HL-60 (cell line): ENCODE results near the gene PIP5K1C.
"Not testable (repeated sequence)": the region's sequence is repeated elsewhere in the genome, so short reads cannot be mapped to it uniquely, and the experiment has no call there.

ENCODE experiments used
- DNase-seq, 2 experiments: peaks; one replicate each; pipeline ENCODE4 v3.0.0-alpha.2; 2010 to 2020; ENCODE audit warnings: low read depth in 1 of 2, low spot score in 1 of 2
- H3K27ac ChIP-seq: fragments of 250-450 bp; sonication (Bioruptor Pico); replicated peaks from 2 replicates; pipeline ENCODE4 v1.5.1; 2020; ENCODE audit warnings: mild to moderate bottlenecking, moderate library complexity
- H3K27me3 ChIP-seq: fragments of 250-450 bp; sonication (Bioruptor Pico); 2 replicates; pipeline ENCODE4 v1.5.1; 2021; ENCODE audit warnings: mild to moderate bottlenecking, moderate library complexity; ENCODE audit not compliant: insufficient read depth, poor library complexity, severe bottlenecking
- H3K4me3 ChIP-seq: replicated peaks from 2 replicates; pipeline ENCODE4 v1.5.1; 2011; ENCODE audit warnings: mild to moderate bottlenecking, control low read depth, low read length; ENCODE audit not compliant: insufficient read depth
- GABPA ChIP-seq: IDR thresholded peaks from 2 replicates; pipeline ENCODE4 v1.6.1; 2012; ENCODE audit warnings: low read depth
- POLR2AphosphoS5 ChIP-seq: IDR thresholded peaks from 2 replicates; pipeline ENCODE4 v1.6.1; 2012; ENCODE audit warnings: low read depth
- SPI1 ChIP-seq: IDR thresholded peaks from 2 replicates; pipeline ENCODE4 v1.6.1; 2012; ENCODE audit warnings: low read depth, mild to moderate bottlenecking, borderline replicate concordance
- TF ChIP-seq, protein P1 (sequence below): IDR thresholded peaks from one replicate; pipeline ENCODE4 v1.5.1; 2011; ENCODE audit warnings: low read length, control low read depth, inconsistent platforms; ENCODE audit not compliant: insufficient read depth
- TF ChIP-seq, protein P2 (sequence below): IDR thresholded peaks from 2 replicates; pipeline ENCODE4 v1.6.1; 2012; ENCODE audit warnings: low read depth; ENCODE audit not compliant: insufficient replicate concordance

PIP5K1C gene

DNA sequence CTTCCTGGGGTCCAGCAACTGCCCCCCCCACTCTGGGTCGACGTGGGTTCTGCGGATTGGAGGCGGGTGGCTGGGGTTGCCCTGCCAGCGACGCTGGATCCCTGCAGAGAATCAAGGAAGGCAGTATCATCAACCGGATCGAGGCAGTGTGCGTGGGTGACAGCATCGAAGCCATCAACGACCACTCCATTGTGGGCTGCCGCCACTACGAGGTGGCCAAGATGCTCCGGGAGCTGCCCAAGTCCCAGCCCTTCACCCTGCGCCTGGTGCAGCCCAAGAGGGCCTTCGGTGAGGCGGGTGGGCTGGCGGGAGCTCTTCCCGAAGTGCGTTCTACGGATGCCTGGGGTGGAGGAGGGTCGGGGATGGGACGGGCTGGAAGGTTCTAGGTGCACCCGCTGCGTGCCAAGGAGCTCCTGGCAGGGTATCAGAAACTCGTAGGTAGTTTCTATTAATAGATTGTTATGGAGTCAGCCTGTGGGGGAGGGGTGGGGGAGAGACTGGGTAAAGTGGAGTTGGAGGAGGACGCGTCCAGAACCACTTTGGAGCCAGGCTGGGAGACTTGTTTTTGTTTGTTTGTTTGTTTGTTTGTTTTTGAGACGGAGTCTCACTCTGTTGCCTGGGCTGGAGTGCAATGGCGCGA is 113.4 kb downstream of the PIP5K1C start:
- H3K27ac ChIP-seq: no peak overlapping the region
- no peak for DNase-seq
- H3K4me3 ChIP-seq: no peak overlapping the region
- peaks cover 10% of the 10 kb centered on the region for H3K27me3 ChIP-seq
- TF ChIP-seq, protein P1, sequence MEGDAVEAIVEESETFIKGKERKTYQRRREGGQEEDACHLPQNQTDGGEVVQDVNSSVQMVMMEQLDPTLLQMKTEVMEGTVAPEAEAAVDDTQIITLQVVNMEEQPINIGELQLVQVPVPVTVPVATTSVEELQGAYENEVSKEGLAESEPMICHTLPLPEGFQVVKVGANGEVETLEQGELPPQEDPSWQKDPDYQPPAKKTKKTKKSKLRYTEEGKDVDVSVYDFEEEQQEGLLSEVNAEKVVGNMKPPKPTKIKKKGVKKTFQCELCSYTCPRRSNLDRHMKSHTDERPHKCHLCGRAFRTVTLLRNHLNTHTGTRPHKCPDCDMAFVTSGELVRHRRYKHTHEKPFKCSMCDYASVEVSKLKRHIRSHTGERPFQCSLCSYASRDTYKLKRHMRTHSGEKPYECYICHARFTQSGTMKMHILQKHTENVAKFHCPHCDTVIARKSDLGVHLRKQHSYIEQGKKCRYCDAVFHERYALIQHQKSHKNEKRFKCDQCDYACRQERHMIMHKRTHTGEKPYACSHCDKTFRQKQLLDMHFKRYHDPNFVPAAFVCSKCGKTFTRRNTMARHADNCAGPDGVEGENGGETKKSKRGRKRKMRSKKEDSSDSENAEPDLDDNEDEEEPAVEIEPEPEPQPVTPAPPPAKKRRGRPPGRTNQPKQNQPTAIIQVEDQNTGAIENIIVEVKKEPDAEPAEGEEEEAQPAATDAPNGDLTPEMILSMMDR: no peak
- TF ChIP-seq GABPA (no peak), POLR2AphosphoS5 (no peak)
- TF ChIP-seq, protein P2, sequence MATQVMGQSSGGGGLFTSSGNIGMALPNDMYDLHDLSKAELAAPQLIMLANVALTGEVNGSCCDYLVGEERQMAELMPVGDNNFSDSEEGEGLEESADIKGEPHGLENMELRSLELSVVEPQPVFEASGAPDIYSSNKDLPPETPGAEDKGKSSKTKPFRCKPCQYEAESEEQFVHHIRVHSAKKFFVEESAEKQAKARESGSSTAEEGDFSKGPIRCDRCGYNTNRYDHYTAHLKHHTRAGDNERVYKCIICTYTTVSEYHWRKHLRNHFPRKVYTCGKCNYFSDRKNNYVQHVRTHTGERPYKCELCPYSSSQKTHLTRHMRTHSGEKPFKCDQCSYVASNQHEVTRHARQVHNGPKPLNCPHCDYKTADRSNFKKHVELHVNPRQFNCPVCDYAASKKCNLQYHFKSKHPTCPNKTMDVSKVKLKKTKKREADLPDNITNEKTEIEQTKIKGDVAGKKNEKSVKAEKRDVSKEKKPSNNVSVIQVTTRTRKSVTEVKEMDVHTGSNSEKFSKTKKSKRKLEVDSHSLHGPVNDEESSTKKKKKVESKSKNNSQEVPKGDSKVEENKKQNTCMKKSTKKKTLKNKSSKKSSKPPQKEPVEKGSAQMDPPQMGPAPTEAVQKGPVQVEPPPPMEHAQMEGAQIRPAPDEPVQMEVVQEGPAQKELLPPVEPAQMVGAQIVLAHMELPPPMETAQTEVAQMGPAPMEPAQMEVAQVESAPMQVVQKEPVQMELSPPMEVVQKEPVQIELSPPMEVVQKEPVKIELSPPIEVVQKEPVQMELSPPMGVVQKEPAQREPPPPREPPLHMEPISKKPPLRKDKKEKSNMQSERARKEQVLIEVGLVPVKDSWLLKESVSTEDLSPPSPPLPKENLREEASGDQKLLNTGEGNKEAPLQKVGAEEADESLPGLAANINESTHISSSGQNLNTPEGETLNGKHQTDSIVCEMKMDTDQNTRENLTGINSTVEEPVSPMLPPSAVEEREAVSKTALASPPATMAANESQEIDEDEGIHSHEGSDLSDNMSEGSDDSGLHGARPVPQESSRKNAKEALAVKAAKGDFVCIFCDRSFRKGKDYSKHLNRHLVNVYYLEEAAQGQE: no peak

DNA sequence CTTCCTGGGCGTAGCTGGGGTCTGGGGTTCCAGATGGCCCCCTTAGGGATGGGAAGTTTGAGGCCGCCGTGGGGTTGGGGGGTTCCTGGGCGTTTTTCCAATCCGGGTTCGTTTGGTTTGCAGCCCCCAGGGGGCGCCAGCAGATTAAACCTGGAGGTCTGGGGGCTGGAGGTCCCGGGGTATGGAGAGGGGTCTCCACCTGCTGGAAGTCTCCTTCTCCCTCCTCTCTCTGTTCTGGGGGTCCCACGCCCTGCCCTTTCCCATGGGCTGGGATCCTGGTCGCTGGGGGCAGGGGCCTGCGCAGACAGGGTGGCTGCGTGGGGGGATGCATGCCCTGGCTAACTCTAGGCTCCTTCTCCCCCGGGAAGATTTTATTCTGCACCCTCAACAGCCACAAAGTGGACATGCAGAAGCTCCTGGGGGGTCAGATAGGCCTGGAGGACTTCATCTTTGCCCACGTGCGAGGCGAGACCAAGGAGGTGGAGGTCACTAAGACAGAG is 114.1 kb downstream of the PIP5K1C start:
- Histone ChIP-seq H3K4me3 (no peak overlapping the region), H3K27ac (no peak overlapping the region), H3K27me3 (peaks cover 10% of the 10 kb centered on the region)
- DNase-seq: no peak
- TF ChIP-seq, protein P1: no peak
- TF ChIP-seq GABPA (no peak), POLR2AphosphoS5 (no peak), SPI1 (no peak)
- TF ChIP-seq, protein P2: no peak

DNA sequence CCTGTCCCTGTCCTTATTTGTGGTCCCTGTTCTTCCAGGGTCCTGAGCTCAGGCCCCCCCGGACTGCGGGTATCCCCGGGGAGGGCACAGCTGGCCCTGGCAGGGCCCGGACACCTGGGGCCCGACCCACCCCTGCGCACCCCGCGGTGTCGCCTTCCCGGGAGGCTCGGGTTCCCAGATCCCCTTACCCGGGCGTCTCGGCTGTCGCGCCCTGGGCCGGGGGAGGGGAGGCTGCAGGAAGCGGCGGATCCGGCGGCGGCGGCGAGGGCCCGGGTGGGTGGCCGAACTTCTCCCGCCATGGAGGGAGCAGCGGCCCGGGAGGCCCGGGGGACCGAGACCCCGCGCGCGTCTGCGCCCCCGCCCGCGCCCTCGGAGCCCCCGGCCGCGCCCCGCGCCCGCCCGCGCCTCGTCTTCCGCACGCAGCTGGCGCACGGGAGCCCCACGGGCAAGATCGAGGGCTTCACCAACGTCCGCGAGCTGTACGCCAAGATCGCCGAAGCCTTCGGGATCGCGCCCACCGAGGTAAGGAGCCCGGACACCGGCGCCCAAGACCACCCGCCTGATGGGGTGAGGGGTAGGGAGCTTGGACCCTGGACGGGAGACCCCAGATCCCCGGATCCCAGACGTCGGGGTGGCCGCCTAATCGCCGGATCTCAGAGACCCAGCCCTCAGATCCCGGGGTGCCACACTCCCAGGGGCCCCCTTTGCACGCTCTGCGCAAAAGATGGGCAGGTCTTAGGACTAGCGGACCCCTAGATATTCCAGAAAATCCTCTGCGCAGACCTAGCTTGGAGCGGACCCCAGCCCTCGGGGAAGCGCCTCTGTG is 114.8 kb downstream of the PIP5K1C start, which contains the start of gene GIPC3:
Gene GIPC3, plus strand, starts transcription at position 178 of the 826 bp plus-strand sequence. Its CDS starts 120 bp downstream, at position 298.
- H3K27me3 ChIP-seq: peaks cover 10% of the 10 kb centered on the region
- no peak for DNase-seq
- H3K27ac ChIP-seq: no peak within 1 kb of the TSS
- TF ChIP-seq POLR2AphosphoS5: no peak
- TF ChIP-seq GABPA: no peak
- no peak for TF ChIP-seq SPI1
- TF ChIP-seq, protein P1: no peak
- TF ChIP-seq, protein P2: no peak
- H3K4me3 ChIP-seq: no peak within 1 kb of the TSS

DNA sequence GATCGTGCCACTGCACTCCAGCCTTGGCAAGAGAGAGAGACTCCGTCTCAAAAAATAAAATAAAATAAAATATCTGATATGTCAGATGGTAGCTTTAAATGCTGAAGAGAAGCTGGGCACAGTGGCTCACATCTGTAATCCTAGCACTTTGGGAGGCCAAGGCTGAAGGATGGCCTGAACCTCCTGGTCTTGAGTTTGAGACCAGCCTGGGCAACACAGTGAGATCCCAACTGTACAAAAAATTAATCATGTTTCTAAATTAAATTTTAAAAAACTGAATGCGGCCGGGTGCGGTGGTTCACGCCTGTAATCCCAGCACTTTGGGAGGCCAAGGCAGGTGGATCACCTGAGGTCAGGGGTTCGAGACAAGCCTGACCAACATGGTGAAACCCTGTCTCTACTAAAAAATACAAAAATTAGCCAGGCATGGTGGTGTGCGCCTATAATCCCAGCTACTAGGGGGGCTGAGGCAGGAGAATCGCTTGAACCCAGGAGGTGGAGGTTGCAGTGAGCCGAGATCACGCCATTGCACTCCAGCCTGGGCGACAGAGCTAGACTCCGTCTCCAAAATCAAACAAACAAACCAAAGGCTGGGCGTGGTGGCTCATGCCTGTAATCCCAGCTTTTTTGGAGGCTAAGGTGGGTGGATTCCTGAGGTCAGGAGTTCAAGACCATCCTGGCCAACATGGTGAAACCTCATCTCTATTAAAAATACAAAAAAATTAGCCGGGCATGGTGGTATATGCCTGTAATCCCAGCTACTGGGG is 116.0 kb downstream of the PIP5K1C start:
- DNase-seq, H3K4me3 ChIP-seq: not testable (repeated sequence)
- peaks cover 10% of the 10 kb centered on the region for H3K27me3 ChIP-seq

DNA sequence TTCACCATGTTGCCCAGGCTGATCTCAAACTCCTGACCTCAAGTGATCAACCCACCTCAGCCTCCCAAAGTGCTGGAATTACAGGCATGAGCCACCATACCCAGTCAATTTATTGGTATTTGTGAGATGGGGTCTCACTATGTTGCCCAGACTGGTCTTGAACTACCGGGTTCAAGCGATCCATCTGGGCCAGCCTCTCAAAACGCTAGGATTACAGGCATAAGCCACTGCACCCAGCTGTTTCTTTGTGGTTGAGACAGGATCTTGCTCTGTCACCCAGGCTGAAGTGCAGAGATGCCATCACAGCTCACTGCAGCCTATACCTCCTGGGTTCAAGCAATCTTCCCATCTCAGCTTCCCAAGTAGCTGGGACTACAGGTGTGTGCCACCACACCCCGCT is 118.5 kb downstream of the PIP5K1C start:
- H3K27ac ChIP-seq, H3K4me3 ChIP-seq, DNase-seq: not testable (repeated sequence)
- H3K27me3 ChIP-seq: peaks cover 10% of the 10 kb centered on the region

More for the DNA sequence above, 116.0 kb downstream of the PIP5K1C start:
- not testable (repeated sequence) for H3K27ac ChIP-seq
